Stimulated activated memory B cell treated with anti-CD40 and anti-IgM and Interleukin-4, amounts not matched to agents 10 μg/mL and 1 μg/mL and 100 μg/mL, for 72 hours (primary cell): Measurements from ENCODE around the gene NDUFB5.

Experiments used
- ATAC-seq: fragments of 150-1000 bp; cut with Tn5 transposase; 2 replicates; pipeline ENCODE4 v1.10.0; 2021
- H3K27ac Mint-ChIP-seq: one replicate; pipeline ENCODE4 v1.8.0; 2022; ENCODE audit warnings: mild to moderate bottlenecking, mixed read lengths
- H3K27me3 Mint-ChIP-seq: one replicate; pipeline ENCODE4 v1.8.0; 2022; ENCODE audit warnings: mixed read lengths
- H3K36me3 Mint-ChIP-seq: one replicate; pipeline ENCODE4 v1.8.0; 2022; ENCODE audit warnings: mixed read lengths
- H3K4me1 Mint-ChIP-seq: one replicate; pipeline ENCODE4 v1.8.0; 2022; ENCODE audit warnings: mixed read lengths
- H3K4me3 Mint-ChIP-seq: one replicate; pipeline ENCODE4 v1.8.0; 2022; ENCODE audit warnings: mild to moderate bottlenecking, moderate library complexity, mixed read lengths
- H3K9me3 Mint-ChIP-seq: one replicate; pipeline ENCODE4 v1.8.0; 2022; ENCODE audit warnings: mixed read lengths

Gene NDUFB5

DNA sequence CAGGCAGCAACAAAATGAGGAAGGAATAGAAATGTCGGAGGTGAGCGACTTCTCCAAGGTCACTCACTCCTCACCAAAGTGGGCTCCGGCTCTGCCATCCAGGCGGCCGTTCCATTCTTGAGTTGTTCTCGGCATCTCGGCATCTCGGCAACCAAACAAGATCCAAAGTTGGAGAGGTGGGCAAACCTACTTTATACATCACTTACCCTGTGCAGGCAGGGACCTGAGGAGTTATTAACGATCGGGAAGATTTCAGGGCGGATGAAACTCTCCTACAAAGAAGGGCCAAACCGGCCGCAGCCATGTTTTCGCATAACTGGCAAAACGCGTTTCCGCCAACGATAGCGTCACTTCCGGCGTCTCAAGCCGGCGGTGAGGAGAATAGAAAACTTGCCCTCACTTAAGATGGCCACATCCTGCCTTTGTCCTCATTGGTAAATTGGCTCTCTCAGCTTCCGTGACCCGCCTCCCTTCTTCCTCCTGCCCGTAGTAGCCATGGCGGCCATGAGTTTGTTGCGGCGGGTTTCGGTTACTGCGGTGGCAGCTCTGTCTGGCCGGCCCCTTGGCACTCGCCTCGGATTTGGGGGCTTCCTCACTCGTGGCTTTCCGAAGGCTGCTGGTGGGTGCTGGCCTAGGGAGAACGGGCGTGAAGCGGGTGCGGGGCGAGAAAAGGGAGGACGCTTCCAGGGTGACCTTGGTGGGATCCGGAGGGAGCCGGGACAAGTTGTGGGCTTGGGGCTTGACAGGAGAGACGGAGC is at the start of gene NDUFB5, which contains the start of gene MRPL47:
Gene NDUFB5 (plus strand): TSS at position 474 of the 758 bp plus-strand sequence. CDS start 22 bp downstream, at position 496.
Gene MRPL47 (minus strand): TSS at position 318 of the 758 bp plus-strand sequence. CDS start 14 bp downstream, at position 304.
- peak within 1 kb of the TSS; percentile 97 for H3K27ac Mint-ChIP-seq
- H3K36me3 Mint-ChIP-seq, result peaks cover 31% of the 10 kb centered on the region
- peak; percentile 99 for ATAC-seq
- no peaks in the 10 kb centered on the region for H3K27me3 Mint-ChIP-seq
- peaks cover 45% of the 10 kb centered on the region for H3K4me1 Mint-ChIP-seq
- H3K4me3 Mint-ChIP-seq, result peak within 1 kb of the TSS; percentile 100
- H3K9me3 Mint-ChIP-seq, result no peaks in the 10 kb centered on the region

DNA sequence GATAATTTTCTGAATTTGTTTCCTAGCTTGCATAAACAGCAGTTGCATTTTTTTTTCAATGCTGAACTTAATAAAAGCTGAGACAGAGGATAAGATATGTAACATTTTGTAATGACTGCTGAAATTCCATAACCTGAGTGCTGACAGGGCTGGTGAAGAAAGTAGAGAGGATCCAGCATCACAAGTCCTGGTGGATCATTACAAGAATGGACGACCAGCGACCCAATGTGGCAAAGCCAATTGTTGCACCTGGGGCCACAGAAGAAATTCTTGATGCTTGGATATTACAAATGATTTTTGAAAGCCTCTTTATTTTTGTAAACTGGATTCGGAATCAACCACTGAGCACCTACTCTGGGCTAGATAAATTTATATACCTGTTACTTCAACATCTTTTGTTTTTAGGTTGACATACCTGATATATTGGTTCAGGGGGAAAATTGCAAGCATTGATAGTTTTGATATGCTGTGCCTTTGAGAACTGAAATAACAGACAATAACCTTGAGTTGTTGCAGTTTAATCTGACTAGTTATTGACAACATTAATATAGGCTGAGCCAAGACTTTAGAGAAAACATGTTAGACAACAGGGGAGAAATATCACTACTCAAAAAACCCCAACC is 45.7 kb upstream of the NDUFB5 start:
- Mint-ChIP-seq H3K9me3 (no peaks in the 10 kb centered on the region), H3K27me3 (no peaks in the 10 kb centered on the region), H3K36me3 (no peaks in the 10 kb centered on the region), H3K4me3 (no peak overlapping the region), H3K4me1 (peaks cover 10% of the 10 kb centered on the region), H3K27ac (no peak overlapping the region)
- ATAC-seq, result no peak

DNA sequence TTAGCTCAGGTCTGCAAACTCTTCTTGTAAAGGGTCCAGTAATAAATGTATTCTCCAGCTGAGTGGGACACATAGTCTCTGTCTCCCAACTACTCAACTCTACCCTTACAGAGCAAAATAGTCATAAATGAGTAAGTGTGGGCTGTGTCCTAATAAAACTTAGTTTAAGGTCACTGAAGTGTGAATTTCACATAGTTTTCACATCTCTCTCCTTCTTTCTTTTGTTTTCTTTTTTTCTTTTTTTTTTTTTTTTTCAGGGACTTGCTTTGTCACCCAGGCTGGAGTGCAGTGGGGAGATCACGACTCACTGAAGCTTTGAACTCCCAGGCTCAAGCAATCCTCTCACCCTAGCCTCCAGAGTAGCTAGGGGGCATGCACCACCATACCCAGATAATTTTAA is 43.8 kb upstream of the NDUFB5 start:
- peaks cover 22% of the 10 kb centered on the region for H3K4me1 Mint-ChIP-seq

DNA sequence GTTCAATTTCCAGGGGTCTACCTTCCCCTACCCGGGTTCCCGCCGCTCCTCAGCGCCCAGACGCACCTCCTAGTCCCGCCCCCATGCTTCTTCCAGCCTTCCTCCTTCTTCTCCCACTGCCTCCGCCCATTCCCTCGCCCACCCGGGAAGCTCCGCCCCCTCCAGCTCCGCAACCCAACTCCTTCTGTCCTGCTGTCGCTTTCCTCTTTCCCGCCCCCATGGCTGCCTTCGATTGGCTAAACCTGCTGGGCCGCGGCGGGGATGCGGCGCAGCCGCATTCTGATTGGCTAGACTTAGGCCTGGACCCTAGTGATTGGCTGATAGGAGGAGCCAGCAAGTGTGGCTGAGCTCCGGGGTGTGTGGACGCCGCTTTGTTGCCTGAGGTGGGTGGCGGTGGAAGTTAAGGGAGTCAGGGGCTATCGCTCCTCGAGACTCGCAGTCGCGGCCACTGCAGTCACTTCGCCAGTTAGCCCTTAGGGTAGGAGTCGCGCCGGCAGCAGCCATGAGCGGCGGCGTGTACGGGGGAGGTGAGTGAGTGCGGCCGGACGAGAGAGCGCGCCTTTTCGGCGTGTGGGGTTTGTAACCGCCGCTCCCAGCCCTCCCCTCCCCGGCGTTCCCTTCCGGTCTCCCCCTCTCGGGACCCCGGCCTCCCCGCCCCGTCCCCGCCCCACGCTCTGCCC is 41.9 kb upstream of the NDUFB5 start, which contains the start of gene ACTL6A:
Gene ACTL6A (plus strand): TSS at position 336 of the 680 bp plus-strand sequence. CDS start 167 bp downstream, at position 503.
- H3K27ac Mint-ChIP-seq, result peak within 1 kb of the TSS; percentile 81
- ATAC-seq, result peak; percentile 99
- peak within 1 kb of the TSS; percentile 86 for H3K4me3 Mint-ChIP-seq
- no peaks in the 10 kb centered on the region for H3K36me3 Mint-ChIP-seq
- no peaks in the 10 kb centered on the region for H3K27me3 Mint-ChIP-seq
- peaks cover 28% of the 10 kb centered on the region for H3K4me1 Mint-ChIP-seq
- H3K9me3 Mint-ChIP-seq, result no peaks in the 10 kb centered on the region

More for the DNA sequence above, 43.8 kb upstream of the NDUFB5 start:
- H3K4me3 Mint-ChIP-seq, result no peak overlapping the region
- no peaks in the 10 kb centered on the region for H3K27me3 Mint-ChIP-seq
- H3K36me3 Mint-ChIP-seq, result no peaks in the 10 kb centered on the region
- H3K9me3 Mint-ChIP-seq, result no peaks in the 10 kb centered on the region
- no peak overlapping the region for H3K27ac Mint-ChIP-seq
- ATAC-seq, result no peak

DNA sequence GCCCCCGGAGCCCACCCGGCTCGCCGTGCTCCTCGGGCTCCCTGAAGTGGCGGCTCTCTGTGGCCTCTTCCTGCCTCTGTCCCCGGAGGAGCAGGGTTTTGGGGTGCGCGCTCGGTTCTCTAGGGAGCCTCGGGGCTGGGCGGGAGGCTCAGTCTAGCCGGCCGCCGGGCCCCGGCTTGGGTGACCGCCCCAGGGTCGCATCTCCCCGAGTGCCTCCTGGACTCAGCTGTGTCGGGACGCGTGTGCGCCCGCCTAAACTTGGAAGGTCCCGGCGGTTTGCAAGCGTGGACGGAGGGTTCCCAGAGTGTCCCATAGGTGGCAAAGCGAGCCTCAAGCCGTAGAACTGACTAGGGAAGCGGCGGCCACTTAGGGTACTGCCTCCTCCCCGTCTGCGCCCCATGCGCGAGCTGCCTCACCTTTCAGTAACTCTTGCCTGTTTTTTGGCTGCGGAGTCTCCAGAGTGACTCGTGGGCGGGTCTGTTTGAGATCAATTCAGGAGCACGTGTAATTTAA is 41.3 kb upstream of the NDUFB5 start:
- Mint-ChIP-seq H3K4me1 (peaks cover 28% of the 10 kb centered on the region), H3K27ac (peak overlapping the region; percentile 81), H3K9me3 (no peaks in the 10 kb centered on the region), H3K36me3 (no peaks in the 10 kb centered on the region), H3K4me3 (peak overlapping the region; percentile 86), H3K27me3 (no peaks in the 10 kb centered on the region)
- ATAC-seq, result peak; percentile 76

DNA sequence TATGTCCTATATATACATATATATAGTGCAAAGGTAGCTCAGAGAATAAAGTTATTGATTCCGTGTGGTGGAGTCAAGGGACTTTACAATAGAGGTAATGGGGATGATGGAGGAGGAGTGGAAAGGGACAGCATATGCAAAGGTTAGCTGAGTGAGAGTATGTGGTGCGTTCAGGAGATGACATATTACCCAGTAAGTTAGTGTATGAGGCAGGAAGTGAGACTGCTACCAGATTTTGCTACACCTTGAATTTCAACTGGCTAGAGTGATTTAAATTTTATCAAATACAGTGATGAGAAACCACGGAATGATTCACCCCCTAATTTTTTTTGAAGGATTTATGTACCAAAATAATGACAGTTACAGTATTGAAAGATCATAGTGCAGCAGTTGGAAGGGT is 39.1 kb upstream of the NDUFB5 start:
- no peak overlapping the region for H3K27ac Mint-ChIP-seq
- H3K36me3 Mint-ChIP-seq, result peaks cover 9% of the 10 kb centered on the region
- no peaks in the 10 kb centered on the region for H3K27me3 Mint-ChIP-seq
- H3K4me3 Mint-ChIP-seq, result no peak overlapping the region
- ATAC-seq, result no peak
- no peaks in the 10 kb centered on the region for H3K9me3 Mint-ChIP-seq
- H3K4me1 Mint-ChIP-seq, result peaks cover 28% of the 10 kb centered on the region

DNA sequence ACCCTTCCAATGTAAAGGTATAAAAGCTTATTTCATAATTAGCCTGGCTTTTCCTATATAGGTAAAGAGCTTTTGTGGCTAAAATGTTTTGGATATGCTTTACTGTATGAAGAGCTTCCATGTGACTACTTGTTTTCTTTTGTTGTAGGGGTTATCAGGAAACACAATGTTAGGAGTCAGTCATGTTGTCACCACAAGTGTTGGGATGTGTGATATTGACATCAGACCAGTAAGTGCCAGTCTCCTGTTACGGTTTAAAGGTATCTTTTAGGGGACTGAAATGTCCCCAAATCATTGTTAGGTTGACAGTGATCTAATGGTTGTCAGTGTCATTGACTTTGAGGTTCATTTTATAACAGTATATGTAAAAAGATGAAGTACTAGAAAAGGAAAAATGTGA is 23.6 kb upstream of the NDUFB5 start:
- peaks cover 36% of the 10 kb centered on the region for H3K36me3 Mint-ChIP-seq
- H3K9me3 Mint-ChIP-seq, result no peaks in the 10 kb centered on the region
- no peak for ATAC-seq
- no peaks in the 10 kb centered on the region for H3K27me3 Mint-ChIP-seq
- H3K4me1 Mint-ChIP-seq, result no peaks in the 10 kb centered on the region
- no peak overlapping the region for H3K4me3 Mint-ChIP-seq
- no peak overlapping the region for H3K27ac Mint-ChIP-seq

DNA sequence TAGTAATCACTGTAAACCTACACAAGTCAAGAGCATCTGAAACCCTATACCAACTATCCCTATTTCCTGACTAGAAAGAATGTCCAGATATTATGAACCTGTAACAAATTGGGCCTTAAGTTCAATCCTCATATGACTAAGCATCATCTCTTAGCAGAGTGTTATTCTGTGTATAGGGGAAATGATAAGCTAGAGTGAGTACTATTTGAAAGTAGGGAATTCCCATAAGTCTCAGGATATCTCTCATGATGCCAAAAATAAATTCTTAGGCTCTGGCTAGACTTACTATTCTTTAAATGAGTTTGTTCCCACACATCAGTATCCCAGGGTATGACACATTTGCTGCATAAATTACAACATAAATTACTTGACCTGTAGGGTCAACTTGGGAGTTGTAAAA is 15.5 kb upstream of the NDUFB5 start:
- no peaks in the 10 kb centered on the region for H3K4me1 Mint-ChIP-seq
- H3K4me3 Mint-ChIP-seq, result no peak overlapping the region
- H3K27ac Mint-ChIP-seq, result peak overlapping the region; percentile 73
- no peaks in the 10 kb centered on the region for H3K9me3 Mint-ChIP-seq
- peaks cover 46% of the 10 kb centered on the region for H3K36me3 Mint-ChIP-seq
- H3K27me3 Mint-ChIP-seq, result no peaks in the 10 kb centered on the region
- peak; percentile 63 for ATAC-seq

DNA sequence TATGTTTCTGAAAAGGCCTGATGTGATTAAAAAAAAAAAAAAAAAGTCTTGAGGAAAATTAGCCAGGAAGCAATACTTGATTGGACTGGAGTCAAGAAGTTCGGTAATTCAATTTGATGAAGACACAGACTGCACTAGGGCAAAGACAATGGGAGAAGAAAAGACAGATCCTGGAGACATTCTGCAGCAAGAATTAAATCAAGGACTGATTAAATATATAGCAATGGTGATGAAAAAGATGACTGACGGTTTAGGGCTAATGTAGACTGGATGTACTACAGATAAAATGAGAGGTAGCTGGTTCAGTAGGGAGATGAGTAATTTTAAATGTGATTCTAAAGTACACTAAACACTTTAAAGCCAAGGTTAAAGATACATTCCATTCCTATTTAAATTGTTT is 13.9 kb upstream of the NDUFB5 start:
- no peaks in the 10 kb centered on the region for H3K4me1 Mint-ChIP-seq
- H3K36me3 Mint-ChIP-seq, result peaks cover 40% of the 10 kb centered on the region
- no peak overlapping the region for H3K4me3 Mint-ChIP-seq
- H3K27ac Mint-ChIP-seq, result no peak overlapping the region
- no peaks in the 10 kb centered on the region for H3K27me3 Mint-ChIP-seq
- no peaks in the 10 kb centered on the region for H3K9me3 Mint-ChIP-seq
- no peak for ATAC-seq

DNA sequence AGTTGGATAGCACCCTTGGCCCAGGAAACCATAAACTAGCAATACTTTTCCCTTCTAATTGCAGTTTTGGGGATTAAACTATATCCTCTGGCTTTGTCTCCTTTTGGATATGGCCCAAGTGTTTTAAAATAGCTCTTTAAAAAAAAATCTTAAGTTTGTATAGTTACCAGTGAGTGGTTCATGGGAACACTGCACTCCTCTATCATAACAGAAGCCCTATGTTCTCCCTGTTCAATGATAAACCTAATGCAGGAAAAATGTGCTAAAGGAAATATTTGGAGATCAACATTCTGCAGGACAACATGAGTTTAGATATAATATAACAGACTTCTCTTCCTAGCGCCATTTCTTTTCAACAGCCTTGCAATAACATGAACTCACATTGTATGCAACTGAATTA is 13.3 kb upstream of the NDUFB5 start:
- Mint-ChIP-seq H3K9me3 (no peaks in the 10 kb centered on the region), H3K27me3 (no peaks in the 10 kb centered on the region), H3K4me1 (no peaks in the 10 kb centered on the region), H3K4me3 (no peak overlapping the region), H3K27ac (no peak overlapping the region), H3K36me3 (peaks cover 37% of the 10 kb centered on the region)
- no peak for ATAC-seq

DNA sequence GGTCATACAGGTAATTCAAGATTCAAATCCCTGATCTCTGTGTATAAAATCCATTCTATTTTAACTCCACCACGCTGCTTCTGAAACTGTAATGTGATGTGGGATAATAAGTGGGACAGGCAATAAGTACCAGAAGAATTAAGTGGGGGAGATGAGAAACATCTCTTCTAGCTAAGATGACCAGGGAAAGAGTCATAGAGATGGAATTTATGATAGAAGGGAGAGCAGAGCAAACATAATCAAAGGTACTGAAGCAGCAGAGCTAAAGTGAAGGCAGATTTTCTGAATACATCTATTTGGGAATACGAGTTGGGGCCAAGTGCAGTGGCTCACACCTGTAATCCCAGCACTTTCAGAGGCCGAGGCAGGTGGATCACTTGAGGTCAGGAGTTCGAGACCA is 5.1 kb upstream of the NDUFB5 start:
- peaks cover under 1% of the 10 kb centered on the region for H3K4me1 Mint-ChIP-seq
- no peak overlapping the region for H3K27ac Mint-ChIP-seq
- no peaks in the 10 kb centered on the region for H3K27me3 Mint-ChIP-seq
- no peak overlapping the region for H3K4me3 Mint-ChIP-seq
- H3K9me3 Mint-ChIP-seq, result no peaks in the 10 kb centered on the region
- no peak for ATAC-seq
- peaks cover 28% of the 10 kb centered on the region for H3K36me3 Mint-ChIP-seq

DNA sequence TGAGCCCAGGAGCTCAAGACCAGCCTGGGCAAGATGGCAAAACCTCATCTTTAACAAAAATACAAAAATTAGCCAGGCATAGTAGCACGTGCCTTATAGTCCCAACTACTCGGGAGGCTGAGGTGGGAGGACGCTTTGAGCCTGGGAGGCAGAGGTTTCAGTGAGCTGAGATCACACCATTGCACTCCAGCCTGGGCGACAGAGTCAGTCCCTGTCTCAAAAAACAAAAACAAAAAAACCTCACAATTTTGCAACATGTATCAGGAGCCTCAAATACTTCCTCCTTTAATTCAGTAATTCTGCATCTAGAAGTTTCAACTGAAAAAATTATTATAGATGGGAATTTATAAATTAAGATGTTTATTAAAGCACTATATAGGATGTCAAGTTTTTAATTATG is 1.3 kb upstream of the NDUFB5 start:
- Mint-ChIP-seq H3K4me1 (peaks cover 35% of the 10 kb centered on the region), H3K4me3 (no peak overlapping the region), H3K36me3 (peaks cover 29% of the 10 kb centered on the region), H3K27me3 (no peaks in the 10 kb centered on the region), H3K27ac (no peak overlapping the region), H3K9me3 (no peaks in the 10 kb centered on the region)
- no peak for ATAC-seq

DNA sequence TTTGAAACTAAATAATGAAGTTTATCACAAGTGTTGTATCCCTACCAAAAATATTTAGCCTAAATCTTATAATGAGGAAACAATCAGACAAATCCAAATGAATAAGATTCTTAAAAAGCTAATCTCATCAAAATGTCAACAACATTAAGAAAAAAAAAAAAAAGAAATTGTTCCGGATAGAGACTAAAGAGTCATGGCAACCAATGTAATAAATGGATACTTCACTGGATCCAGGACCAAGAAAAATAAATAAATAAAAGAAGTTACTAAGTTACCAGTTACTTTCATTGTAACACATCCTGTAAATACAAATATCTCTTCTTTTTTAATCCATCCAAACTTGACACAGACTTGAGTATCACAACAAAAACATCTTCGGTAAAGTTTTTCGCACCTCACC is 763 bp upstream of the NDUFB5 start:
- Mint-ChIP-seq H3K4me1 (peaks cover 38% of the 10 kb centered on the region), H3K27ac (peak overlapping the region; percentile 97), H3K4me3 (peak overlapping the region; percentile 100), H3K36me3 (peaks cover 30% of the 10 kb centered on the region), H3K27me3 (no peaks in the 10 kb centered on the region), H3K9me3 (no peaks in the 10 kb centered on the region)
- ATAC-seq, result no peak

DNA sequence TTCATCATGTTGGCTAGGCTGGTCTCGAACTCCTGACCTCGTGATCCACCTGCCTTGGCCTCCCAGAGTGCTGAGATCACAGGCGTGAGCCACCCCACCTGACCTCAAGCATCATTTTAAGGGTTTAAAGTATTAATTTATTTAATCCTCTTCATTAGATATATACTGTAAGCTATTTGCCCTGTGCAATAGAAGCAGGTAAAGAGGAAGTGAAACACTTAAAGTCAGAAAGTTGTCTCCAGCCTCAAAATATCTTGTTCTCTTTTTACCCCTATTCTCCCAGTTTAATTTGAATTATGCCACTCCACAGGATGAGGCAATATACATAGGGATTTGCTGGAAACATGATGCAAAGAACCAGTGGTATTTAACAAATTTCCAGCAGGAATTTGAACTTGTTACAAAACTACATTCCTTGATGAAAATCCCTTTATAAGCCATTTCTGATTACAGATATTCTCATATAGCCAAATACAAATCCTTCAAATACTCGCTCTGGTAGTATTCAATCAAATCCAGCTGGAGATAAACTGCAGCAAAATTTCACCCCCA is 2.0 kb downstream of the NDUFB5 start:
- Mint-ChIP-seq H3K9me3 (no peaks in the 10 kb centered on the region), H3K4me3 (peak overlapping the region; percentile 63), H3K27ac (peak overlapping the region; percentile 97), H3K27me3 (no peaks in the 10 kb centered on the region), H3K36me3 (peaks cover 25% of the 10 kb centered on the region), H3K4me1 (peaks cover 60% of the 10 kb centered on the region)
- no peak for ATAC-seq
